OCI-LY1 (cell line): ENCODE measurements around the gene SNTG2.

Experiments
- H2AFZ ChIP-seq: fragments of 200-600 bp; sonication (generic), shearing (Covaris generic); 2 replicates; pipeline ENCODE4 v1.6.0; 2014; ENCODE audit warnings: antibody characterized with exemption, mild to moderate bottlenecking, low read length
- H3F3A ChIP-seq: fragments of 200-600 bp; sonication (generic), shearing (Covaris generic); 2 replicates; pipeline ENCODE4 v1.6.0; 2014; ENCODE audit warnings: mild to moderate bottlenecking, antibody characterized with exemption, low read length, moderate library complexity; ENCODE audit not compliant: insufficient read depth
- H3K27ac ChIP-seq: fragments of 200-600 bp; sonication (generic); 2 replicates; pipeline ENCODE4 v1.5.1; 2014; ENCODE audit warnings: low read length, mixed run types, mild to moderate bottlenecking, low read depth; ENCODE audit not compliant: poor library complexity, severe bottlenecking
- H3K27me3 ChIP-seq: fragments of 200-600 bp; sonication (generic); 2 replicates; pipeline ENCODE4 v1.6.0; 2014; ENCODE audit warnings: antibody characterized with exemption, mild to moderate bottlenecking, low read length, moderate library complexity; ENCODE audit not compliant: insufficient read depth
- H3K36me3 ChIP-seq: fragments of 200-600 bp; sonication (generic); 2 replicates; pipeline ENCODE4 v1.6.1; 2014; ENCODE audit warnings: mild to moderate bottlenecking, antibody characterized with exemption, low read length, moderate library complexity, mixed read lengths; ENCODE audit not compliant: insufficient read depth
- H3K4me1 ChIP-seq: fragments of 200-600 bp; sonication (generic); 2 replicates; pipeline ENCODE4 v1.5.1; 2014; ENCODE audit warnings: mild to moderate bottlenecking, low read length, moderate library complexity; ENCODE audit not compliant: insufficient read depth, severe bottlenecking
- H3K4me2 ChIP-seq: fragments of 200-600 bp; sonication (generic), shearing (Covaris generic); 2 replicates; pipeline ENCODE4 v1.6.1; 2014; ENCODE audit warnings: low read length
- H3K4me3 ChIP-seq: fragments of 200-600 bp; sonication (generic); 2 replicates; pipeline ENCODE4 v1.5.1; 2014; ENCODE audit warnings: low read length, low read depth, mild to moderate bottlenecking, mixed read lengths; ENCODE audit not compliant: poor library complexity, severe bottlenecking
- H3K79me2 ChIP-seq: fragments of 200-600 bp; shearing (Covaris generic); 2 replicates; pipeline ENCODE4 v1.6.1; 2016; ENCODE audit warnings: mixed run types, low read length, mixed read lengths; ENCODE audit not compliant: insufficient read depth
- H3K9ac ChIP-seq: fragments of 200-600 bp; sonication (generic), shearing (Covaris generic); 2 replicates; pipeline ENCODE4 v1.6.1; 2014; ENCODE audit warnings: mild to moderate bottlenecking, low read length, mixed read lengths
- H3K9me2 ChIP-seq: fragments of 200-600 bp; sonication (generic), shearing (Covaris generic); 2 replicates; pipeline ENCODE4 v1.6.1; 2014; ENCODE audit warnings: low read depth, mild to moderate bottlenecking, low read length, mixed read lengths
- H3K9me3 ChIP-seq: fragments of 200-600 bp; shearing (Covaris generic); 2 replicates; pipeline ENCODE4 v1.6.1; 2014; ENCODE audit warnings: low read length, mixed read lengths
- H4K20me1 ChIP-seq: fragments of 200-600 bp; sonication (generic), shearing (Covaris generic); 2 replicates; pipeline ENCODE4 v1.6.0; 2016; ENCODE audit warnings: mild to moderate bottlenecking, low read length; ENCODE audit not compliant: insufficient read depth
- EZH2 ChIP-seq: fragments of 200-600 bp; sonication (generic), shearing (Covaris generic); IDR thresholded peaks from 2 replicates; pipeline ENCODE4 v1.8.0; 2017; ENCODE audit warnings: borderline replicate concordance, mixed run types, mild to moderate bottlenecking, antibody characterized with exemption, low read length, moderate library complexity, mixed read lengths
- TF ChIP-seq, protein P1 (sequence below): fragments of 200-600 bp; sonication (generic), shearing (Covaris generic); IDR thresholded peaks from 2 replicates; pipeline ENCODE4 v1.5.1; 2017; ENCODE audit warnings: mild to moderate bottlenecking, antibody characterized with exemption, low read length, moderate library complexity, mixed read lengths

SNTG2 gene

DNA sequence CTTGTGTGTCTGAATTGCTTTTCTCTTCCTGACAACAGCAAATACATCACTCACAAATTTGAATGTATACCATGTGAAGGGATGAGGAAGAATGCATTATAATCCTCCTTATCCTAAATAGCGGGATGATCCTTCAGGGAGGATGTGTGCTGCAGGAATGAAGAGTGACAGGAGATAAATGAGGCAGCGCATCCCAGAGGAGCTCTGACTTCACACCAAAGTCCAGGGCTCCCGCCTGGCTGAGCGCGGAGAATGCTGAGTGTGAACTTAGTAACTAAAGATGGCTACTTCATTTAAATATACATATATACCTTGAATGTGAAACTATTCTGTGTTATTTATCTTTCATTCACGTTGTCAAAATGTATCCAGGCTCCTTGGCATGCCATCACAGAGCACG is 317.4 kb downstream of the SNTG2 start:
- Histone ChIP-seq H4K20me1 (no peaks in the 10 kb centered on the region), H3K4me1 (no peaks in the 10 kb centered on the region), H3K9me3 (no peaks in the 10 kb centered on the region), H3K9me2 (no peaks in the 10 kb centered on the region), H3K79me2 (no peaks in the 10 kb centered on the region), H3K27me3 (no peaks in the 10 kb centered on the region), H2AFZ (no peak overlapping the region), H3K4me3 (no peak overlapping the region), H3K27ac (no peak overlapping the region), H3K36me3 (no peaks in the 10 kb centered on the region), H3F3A (no peaks in the 10 kb centered on the region), H3K9ac (no peak overlapping the region), H3K4me2 (no peak overlapping the region)
- TF ChIP-seq EZH2, result no peak
- TF ChIP-seq, protein P1, sequence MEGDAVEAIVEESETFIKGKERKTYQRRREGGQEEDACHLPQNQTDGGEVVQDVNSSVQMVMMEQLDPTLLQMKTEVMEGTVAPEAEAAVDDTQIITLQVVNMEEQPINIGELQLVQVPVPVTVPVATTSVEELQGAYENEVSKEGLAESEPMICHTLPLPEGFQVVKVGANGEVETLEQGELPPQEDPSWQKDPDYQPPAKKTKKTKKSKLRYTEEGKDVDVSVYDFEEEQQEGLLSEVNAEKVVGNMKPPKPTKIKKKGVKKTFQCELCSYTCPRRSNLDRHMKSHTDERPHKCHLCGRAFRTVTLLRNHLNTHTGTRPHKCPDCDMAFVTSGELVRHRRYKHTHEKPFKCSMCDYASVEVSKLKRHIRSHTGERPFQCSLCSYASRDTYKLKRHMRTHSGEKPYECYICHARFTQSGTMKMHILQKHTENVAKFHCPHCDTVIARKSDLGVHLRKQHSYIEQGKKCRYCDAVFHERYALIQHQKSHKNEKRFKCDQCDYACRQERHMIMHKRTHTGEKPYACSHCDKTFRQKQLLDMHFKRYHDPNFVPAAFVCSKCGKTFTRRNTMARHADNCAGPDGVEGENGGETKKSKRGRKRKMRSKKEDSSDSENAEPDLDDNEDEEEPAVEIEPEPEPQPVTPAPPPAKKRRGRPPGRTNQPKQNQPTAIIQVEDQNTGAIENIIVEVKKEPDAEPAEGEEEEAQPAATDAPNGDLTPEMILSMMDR, result no peak

GRCh38 chr2:1269812-1270211 is 319.2 kb downstream of the SNTG2 start:
- Histone ChIP-seq H3K27ac (no peak overlapping the region), H3F3A (no peaks in the 10 kb centered on the region), H3K79me2 (no peaks in the 10 kb centered on the region), H3K4me3 (no peak overlapping the region), H3K27me3 (no peaks in the 10 kb centered on the region), H3K9me3 (no peaks in the 10 kb centered on the region), H4K20me1 (no peaks in the 10 kb centered on the region), H3K9ac (no peak overlapping the region), H2AFZ (no peak overlapping the region), H3K36me3 (no peaks in the 10 kb centered on the region), H3K4me2 (no peak overlapping the region), H3K9me2 (no peaks in the 10 kb centered on the region), H3K4me1 (no peaks in the 10 kb centered on the region)
- TF ChIP-seq, protein P1, result no peak
- TF ChIP-seq EZH2, result no peak

DNA sequence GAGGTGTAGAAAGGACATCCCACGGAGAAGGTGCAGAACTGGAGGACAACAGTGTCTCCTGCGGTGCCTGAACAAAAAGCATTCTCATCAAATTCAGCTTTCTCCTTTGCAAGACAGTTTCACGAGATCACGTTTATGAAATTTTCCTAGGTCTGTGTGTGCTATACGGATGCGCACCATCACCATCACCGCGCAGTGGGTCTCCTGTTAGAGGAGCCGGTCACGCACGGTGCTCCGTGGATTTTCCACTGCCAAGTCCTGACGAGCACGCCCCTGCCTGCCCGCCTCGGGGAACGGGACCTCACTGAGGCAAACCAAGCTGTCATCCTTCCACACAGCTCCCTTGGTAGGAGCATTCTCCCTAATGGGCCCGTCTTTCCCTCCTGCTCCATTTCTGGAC is 322.2 kb downstream of the SNTG2 start:
- no peaks in the 10 kb centered on the region for H3K4me1 ChIP-seq
- H3K27me3 ChIP-seq, result no peaks in the 10 kb centered on the region; the same call in 1 of the 2 replicates
- H3K27ac ChIP-seq, result no peak overlapping the region
- H3K9me3 ChIP-seq, result no peaks in the 10 kb centered on the region
- H3K79me2 ChIP-seq, result no peaks in the 10 kb centered on the region
- TF ChIP-seq, protein P1, result no peak
- no peak for TF ChIP-seq EZH2
- no peaks in the 10 kb centered on the region for H3K36me3 ChIP-seq
- H4K20me1 ChIP-seq, result no peaks in the 10 kb centered on the region
- H3K4me2 ChIP-seq, result no peak overlapping the region
- no peak overlapping the region for H3K4me3 ChIP-seq
- no peak overlapping the region for H3K9ac ChIP-seq
- H3K9me2 ChIP-seq, result no peaks in the 10 kb centered on the region
- no peaks in the 10 kb centered on the region for H3F3A ChIP-seq
- H2AFZ ChIP-seq, result no peak overlapping the region
